GM12892 (cell line): ENCODE data around the gene PLIN3.
A peak's percentile ranks its signal among the peaks of the same experiment; 100 is the strongest.

Source experiments
- POLR2A ChIP-seq: IDR thresholded peaks from 2 replicates; pipeline ENCODE4 v1.6.1; 2011; ENCODE audit warnings: low read depth, low read length, control low read depth
- POLR2AphosphoS5 ChIP-seq: IDR thresholded peaks from 2 replicates; pipeline ENCODE4 v1.6.1; 2011; ENCODE audit warnings: low read depth, low read length, control low read depth
- TAF1 ChIP-seq: IDR thresholded peaks from 2 replicates; pipeline ENCODE4 v1.6.1; 2011; ENCODE audit warnings: low read depth, mild to moderate bottlenecking, control low read depth, low read length, borderline replicate concordance

DNA sequence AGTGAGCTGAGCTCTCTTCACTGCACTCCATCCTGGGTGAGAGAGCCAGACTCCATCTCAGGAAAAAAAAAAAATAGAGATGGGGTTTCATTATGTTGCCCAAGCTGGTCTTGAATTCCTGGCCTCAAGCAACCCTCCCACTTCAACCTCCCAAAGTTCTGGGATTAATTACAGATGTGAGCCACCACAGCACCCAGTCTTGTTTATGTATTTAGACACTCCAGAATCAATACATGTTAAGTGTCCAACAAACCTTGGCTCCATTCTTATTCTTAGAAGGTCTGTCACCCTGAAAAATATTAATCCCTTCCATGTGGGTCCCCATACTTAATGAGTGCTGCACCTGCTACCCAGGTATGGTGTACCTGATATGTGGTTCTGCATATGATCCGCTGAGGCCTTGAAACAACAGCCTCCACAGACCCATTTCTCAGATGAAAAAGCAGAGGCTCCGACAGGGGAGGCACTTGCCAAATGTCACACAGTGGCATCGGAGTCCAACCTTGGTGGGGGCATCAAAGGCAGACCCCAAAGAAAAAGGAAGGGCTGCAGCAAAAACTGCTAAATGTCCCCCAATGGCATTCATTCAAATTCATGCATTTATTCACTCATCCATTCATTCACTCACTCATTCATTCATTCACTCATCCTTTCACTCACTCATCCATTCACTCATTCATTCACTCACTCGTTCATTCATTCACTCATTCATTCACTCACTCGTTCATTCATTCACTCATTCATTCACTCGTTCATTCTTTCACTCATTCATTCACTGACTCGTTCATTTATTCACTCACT, 52.6 kb downstream of the PLIN3 start:
- TF ChIP-seq POLR2AphosphoS5 (0 out of 2 replicates have a peak, but pooled peaks have one; percentile 48), POLR2A (peak; percentile 55), TAF1 (no peak)
